ENCODE results near the gene ACTG1.

- no peak for TF ChIP-seq RAD21 (IDR thresholded peaks at IDR 0.05; ENCODE audit: low read length)
- no peak for TF ChIP-seq CTCF (conservative IDR thresholded peaks at IDR 0.05; ENCODE audit: low read depth, low read length)
- no peak for TF ChIP-seq RFX5 (IDR thresholded peaks at IDR 0.05; ENCODE audit: low read depth, low read length)
- no peak for TF ChIP-seq MAFK (IDR thresholded peaks at IDR 0.05; ENCODE audit: low read depth, low read length)
- TF ChIP-seq RCOR1 (IDR thresholded peaks at IDR 0.05; ENCODE audit: insufficient replicate concordance, low read length): no peak
- no peak for TF ChIP-seq MXI1 (IDR thresholded peaks at IDR 0.05; ENCODE audit: borderline replicate concordance, low read depth, low read length)
Measured at GRCh38 chr17:81547614-81547982, 35.0 kb upstream of the ACTG1 start.
